ENCODE measurements around the gene ZBTB18.
A peak's percentile ranks its signal among the peaks of the same experiment; 100 is the strongest.
"Not testable (repeated sequence)": the region's sequence is repeated elsewhere in the genome, so short reads cannot be mapped to it uniquely, and the experiment has no call there.

Gene ZBTB18

DNA sequence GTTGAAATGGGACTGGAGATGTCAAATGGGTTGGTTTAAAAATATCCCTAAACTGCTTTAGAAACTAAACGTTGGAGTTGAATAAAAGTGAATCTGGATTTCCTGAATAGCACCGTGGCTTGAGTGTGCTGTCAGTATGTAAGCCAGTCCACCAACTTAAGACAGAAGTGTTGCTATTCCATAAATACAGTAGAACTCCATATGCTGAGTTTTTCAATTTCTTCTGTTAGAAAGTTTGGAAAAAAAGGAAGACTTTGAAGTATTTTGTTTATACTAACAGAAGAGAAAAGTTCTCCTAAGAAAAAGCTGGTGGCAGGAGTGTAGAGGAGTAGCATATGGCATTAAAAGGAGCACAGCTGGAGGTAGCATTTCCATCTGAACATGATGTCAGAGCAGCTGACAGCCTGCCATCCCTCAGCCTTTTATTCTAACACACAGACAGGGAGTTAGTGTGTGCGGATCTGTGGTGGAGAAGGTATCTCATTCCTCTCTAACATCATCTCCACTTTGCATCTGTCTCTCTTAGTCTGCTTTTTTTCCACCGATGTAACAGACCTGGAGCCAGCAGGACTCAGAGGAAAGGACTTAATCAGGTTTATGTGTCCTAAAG is at the start of gene ZBTB18:
Gene ZBTB18 (plus strand): TSS at position 449 of the 610 bp plus-strand sequence. CDS start 149 bp downstream, at position 598.
- peak; percentile 49 for DNase-seq (ENCODE audit: low read depth, low spot score)

DNA sequence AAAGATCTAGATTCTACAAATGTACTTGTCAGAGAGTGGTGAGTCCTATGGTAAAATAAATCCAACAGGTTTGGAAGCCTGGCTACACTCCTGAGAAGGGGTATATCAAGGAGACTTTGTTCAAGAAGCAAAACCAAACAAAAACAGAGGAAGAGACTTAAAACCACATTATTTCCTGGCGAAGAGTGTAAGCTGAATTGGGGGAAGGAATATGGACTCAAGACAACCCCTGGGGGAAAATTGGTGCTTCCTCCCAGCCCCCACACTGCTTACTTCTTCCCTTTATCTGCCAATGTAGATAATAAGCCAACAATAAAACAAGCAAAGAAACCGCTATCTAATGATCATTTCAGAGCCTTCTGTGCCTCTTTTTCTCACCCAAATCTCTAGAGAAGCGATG is 48.4 kb upstream of the ZBTB18 start:
- DNase-seq (ENCODE audit: low read depth, low spot score), result no peak

DNA sequence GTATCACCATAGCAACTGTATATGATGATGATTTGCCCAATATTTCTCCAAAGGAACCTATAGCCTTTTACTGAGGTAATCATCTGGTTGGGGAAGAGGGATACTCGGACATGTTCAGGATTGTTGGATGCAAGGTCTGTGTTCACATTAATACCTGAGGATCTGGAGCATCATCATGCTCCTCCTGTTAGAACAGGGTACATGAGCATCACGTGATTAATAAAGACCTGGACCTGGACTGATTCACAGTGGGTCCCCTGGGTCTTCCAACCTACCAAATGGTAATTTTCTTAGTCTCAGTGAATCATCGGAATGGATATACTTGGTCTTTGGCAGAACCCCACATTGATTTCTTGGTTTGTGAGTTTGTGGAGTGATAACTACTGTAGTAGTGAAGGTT is 45.6 kb upstream of the ZBTB18 start:
- no peak for DNase-seq (ENCODE audit: low read depth, low spot score)

DNA sequence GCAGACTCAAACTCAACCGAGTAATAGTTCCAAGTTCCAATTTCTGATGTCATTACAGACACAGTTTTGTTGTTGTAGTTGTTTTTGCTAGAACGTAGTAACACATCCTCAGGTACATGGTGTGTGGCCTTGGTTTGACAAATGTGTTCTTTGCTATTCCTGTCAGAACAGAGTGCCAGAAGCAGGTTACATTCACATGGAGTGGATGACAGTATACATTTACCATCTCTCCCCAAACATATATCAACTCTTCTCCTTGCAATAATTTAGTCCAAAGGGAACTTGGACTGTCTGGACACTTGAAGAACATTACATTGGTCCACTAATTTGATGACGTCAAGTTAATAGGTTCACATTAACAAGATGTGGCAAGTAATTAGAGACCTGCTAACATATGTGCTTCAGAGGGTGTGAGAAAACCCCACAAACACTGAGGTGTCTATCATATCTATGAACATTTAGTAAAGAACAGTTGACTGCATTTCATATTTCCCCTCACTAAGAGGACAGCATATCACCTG is 44.6 kb upstream of the ZBTB18 start:
- no peak for DNase-seq (ENCODE audit: low read depth, low spot score)

DNA sequence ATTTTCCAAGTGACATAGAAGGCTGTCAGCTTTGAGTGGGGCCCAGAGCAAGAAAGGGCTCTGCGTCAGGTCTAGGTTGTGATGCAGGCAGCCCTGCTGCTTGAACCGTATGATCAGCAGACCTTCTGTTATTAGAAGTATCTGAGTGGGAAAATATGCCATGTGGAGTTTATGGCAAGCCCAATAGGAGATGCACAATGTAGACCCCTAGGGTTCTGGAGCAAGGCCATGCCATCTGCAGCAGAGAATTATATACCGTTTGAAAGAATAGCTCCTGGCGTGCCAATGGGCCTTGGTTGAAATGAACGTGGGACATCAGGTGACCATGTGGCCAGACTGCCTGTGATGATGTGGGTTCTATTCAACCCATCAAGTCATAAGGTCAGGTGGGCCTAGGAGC is 44.1 kb upstream of the ZBTB18 start:
- no peak for DNase-seq (ENCODE audit: low read depth, low spot score)

DNA sequence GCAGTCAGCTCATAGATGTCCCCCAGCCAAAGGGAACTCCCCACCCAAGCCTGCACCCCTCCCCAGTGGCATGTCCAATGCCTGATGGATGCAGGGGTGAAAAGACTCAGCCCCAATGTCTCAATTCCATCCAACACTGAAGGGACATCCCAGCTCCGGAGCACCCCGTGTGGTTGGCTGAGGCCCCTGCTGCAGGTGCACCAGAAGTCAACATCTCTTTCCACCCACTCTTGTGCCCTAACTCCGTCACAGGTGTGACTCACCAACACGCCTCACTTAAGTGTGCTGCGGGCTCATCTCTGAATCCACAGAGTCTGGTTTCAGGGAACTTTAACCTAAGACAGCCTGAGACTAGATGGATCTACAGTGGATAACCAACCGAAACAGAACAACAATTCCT is 40.9 kb upstream of the ZBTB18 start:
- no peak for DNase-seq (ENCODE audit: low read depth, low spot score)

DNA sequence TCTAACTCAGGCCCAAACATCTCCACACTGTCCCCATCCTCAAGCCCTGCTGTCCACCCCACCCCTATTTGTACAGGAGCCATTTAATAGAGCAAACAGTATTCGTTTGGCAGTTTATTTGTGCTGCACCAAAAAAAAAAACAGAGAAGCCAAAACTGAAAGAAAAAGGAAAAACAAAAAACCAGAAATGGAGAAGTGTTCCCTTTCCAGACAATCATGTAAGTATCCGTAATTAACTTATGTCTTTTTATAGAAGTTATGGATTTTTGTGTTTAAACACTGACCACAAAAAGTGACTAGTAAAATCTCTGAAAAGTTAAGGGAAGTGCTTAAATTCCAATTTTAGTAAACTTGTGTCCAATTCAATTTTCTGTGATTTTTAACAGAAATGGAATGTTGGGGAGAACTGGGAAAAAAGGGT is 40.4 kb upstream of the ZBTB18 start:
- no peak for DNase-seq (ENCODE audit: low read depth, low spot score)

DNA sequence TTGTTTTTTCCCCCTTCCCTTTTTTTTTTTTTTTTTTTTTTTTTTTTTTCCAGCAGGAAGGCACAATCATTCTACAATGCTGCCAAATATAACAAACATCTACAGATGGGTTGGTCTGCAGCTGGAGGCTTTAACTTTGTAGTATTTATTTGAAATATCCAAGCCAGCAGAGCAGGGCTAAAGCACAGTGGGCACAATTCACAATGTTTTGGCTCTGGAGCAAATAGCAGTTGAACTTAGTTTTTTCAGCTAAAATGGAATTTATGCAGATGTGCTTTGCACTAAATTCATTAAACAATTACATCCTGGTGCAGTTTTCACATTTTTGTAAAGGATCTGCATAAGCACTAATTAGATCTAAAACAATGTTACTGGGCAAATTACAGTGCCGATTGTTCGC is 39.8 kb upstream of the ZBTB18 start:
- DNase-seq (ENCODE audit: low read depth, low spot score), result peak; percentile 2

DNA sequence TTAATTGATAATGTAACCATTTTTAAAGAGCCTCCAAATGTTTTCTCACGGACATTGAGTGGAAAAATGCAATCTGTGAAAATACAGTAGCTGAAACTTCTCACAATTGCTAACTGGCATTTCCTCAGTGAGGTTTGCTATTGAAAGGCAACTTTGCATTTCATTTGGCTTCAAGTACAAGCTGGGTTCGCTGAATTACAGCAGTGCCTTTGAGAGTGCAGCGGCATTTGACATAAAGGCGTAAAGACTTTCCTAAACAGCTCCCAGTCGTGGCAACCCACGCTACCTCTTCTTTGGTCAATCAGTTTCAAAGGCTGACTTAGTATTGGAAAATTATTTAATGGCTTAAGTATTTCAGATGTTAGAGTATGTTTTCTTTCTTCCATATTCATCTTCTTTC is 39.3 kb upstream of the ZBTB18 start:
- DNase-seq (ENCODE audit: low read depth, low spot score), result no peak

DNA sequence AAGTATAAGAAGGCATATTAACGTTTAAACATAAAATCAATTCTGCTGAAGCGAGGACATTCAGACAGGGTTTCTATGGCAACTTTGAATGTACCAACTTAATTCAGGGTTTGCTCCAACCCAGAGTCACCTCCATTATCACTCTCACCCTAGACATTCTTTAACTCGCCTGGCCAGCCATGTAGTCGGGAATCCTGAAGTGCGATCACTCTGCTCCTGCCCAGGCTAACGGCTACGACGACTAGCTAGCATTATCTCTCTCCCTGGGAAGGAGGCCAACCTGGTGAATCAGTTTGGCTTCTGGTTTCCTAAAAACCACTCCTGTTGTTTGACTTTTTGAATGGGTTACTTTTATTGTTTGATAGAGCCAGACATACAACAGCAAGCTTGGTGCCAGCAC is 38.9 kb upstream of the ZBTB18 start:
- no peak for DNase-seq (ENCODE audit: low read depth, low spot score)

DNA sequence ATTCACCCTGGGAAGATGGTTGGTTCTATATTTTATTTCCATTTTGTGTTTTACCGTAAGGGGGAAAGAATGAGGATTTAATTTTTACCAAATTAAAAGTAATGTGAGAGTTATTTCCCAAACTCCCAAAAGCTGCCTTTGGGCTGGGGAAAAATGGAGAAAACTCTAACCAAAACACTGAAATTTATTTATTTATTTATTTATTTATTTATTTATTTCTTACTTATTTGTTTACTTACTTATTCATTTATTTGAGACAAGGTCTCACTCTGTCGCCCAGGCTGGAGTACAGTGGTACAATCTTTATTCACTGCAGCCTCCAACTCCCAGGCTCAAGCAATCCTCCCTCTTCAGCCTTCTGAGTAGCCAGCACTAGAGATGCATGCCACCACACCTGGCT is 38.0 kb upstream of the ZBTB18 start:
- DNase-seq (ENCODE audit: low read depth, low spot score), result no peak

DNA sequence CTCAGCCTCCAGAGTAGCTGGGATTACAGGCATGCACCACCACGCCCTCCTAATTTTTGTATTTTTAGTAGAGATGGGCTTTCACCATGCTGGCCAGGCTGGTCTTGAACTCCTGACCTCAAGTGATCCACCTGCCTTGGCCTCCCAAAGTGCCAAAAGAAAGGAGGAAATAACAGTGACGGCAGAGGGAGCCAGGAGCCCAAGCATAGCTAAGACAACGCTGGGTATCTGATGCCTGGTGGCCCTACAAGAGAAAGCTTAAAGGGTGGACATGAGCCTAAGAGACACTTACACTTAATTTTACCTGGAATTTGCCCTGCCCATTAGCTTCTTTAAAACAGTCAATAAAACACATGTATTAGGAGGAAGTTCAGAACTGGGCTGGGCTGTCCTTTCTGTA is 36.2 kb upstream of the ZBTB18 start:
- not testable (repeated sequence) for DNase-seq (ENCODE audit: low read depth, low spot score)

DNA sequence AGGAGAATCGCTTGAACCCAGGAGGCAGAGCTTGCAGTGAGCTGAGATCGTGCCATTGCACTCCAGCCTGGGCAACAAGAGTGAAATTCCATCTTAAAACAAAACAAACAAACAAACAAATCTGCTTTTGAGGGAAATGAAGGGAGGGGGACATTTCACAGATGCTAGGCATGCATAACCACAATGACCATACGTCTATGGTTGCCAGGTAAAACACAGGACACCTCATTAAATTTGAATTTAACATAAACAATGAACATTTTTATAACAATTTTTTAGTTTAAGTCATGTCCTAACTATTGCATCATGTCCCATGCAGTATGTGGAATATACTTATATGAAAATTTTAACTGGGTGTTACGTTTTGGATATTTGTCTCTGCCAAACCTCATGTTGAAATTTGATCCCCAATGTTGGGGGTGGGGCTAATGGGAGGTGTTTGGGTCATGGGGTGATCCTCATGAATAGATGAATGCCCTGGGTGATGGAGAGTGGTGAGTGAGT is 31.0 kb upstream of the ZBTB18 start:
- DNase-seq (ENCODE audit: low read depth, low spot score), result no peak

DNA sequence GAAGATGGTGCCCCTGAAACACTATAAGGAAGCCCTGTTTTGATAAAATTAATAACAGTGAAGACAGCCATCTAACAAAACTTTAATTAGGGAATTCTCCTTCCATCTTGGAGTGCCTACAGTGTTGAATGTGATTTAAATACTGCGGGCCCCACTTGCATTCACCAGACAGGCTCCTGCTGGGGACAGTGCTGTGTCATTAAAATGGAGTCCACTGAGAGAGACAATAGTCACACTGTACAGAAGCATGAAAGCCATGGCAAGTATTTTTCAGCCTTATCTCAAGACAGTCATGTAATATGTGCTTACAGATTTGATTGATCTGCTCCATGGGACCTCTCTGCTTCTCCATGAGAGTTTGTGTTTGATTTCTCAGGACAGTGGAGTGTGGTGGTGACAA is 29.7 kb upstream of the ZBTB18 start:
- no peak for DNase-seq (ENCODE audit: low read depth, low spot score)

DNA sequence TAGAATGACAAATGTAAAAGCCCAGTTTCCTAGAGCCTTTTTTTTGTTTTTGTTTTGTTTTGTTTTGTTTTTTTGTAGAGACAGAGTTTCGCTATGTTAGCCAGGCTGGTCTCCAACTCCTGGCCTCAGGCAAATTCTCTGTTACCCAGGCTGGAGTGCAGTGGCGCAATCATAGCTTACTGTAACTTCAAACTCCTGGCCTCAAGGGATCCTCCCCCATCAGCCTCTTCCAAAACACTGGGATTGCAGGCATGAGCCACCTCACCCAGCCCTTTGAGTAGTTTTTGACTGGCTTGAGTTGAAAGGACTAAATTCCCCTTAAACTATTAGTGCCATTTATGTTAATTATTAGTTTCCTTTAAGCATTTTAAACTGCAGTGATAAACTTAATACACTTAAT is 28.8 kb upstream of the ZBTB18 start:
- DNase-seq (ENCODE audit: low read depth, low spot score), result no peak

DNA sequence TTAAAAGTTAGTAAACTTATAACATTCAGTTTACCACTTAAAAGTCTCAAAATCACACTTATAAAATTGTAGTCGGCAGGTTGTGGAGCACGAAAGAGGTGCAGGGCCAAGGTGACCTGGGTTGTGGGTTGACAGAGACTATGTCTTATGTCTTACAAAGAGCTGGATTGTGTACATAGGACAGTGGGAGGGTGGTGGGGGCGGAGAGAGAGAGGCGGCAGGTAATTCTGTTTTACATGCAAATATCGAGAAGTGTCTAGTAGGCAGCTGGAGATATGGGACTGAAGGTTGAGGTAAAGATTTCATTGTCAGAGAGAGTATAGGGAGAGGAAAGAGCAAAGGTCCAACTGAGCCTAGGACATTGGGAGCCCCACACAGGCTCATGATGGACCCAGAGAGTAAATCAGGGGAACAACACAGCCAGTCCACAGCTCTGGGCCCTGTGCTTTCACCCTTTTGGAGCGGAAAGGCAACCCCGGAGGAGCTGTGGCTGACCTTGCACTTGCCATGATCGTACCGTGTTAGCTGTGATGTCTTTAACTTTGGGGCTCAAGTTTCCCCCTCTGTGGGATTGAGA is 28.1 kb upstream of the ZBTB18 start:
- DNase-seq (ENCODE audit: low read depth, low spot score), result no peak

DNA sequence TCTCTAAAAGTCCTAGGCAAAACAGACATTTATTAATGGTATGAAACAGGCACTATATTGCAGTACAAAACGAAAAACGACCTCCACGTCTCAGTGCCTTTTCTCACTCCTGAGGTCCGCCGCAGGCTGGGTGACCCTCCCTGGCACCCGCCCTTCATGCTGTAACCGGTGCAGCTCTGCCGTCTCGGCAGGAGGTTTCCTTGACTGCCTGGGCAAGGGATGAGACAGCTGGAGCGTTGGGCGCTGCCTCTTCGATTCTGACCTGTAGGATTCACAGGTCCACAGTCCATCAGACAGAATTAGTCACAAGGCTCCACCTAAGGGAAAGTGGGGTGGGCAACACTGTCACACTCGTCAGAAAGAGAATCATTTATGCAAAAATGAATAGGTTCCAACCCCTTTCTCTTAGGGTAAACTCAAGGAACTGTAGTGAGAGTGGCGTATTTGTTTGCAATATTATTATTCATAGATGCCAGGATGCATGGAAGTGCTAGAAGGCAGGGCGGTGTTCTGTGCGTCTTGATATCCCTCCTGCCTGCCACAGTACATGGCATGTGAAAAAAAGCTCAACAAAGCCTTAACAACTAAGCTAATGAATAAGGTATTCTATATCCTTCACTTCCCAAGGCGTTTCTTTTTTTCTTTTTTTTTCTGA is 23.5 kb upstream of the ZBTB18 start:
- DNase-seq (ENCODE audit: low read depth, low spot score), result no peak

DNA sequence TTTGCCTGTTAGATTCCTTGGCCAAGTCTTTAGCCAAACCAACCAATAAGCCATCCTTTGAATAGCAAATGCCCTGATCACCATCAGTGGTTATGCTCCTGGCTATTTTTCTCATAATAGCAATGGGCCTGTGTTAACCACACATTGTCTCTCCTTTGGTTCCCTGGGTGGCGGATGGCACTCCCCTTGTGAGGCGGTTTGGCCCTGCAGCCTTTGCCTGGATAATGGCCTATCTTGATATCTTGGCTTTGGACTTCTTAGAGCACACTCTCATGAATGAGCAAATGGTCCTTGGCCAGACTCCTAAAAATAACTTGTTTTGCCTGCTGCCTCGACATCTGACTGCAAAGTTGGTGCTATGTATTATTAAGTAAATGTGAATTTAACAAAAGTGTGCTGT is 22.4 kb upstream of the ZBTB18 start:
- no peak for DNase-seq (ENCODE audit: low read depth, low spot score)

DNA sequence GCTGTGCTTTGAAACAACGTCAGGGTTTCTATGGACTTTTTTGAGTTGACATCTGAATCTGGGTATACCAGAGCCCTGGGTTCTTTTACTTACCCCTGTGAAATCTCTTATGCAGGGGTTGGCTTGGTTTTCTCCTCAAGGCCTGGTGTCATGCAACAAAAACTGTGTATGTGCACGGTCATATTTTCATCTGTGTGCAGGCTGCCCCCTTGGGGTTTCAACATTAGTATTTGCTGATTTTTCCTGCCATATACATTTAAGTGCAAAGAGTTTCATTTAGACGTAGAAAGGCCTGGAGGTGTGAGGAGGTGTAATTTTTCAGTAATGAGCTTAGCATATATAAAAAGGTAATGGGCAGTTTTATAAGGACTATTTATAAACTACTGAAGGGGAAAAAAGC is 22.0 kb upstream of the ZBTB18 start:
- DNase-seq (ENCODE audit: low read depth, low spot score), result no peak

DNA sequence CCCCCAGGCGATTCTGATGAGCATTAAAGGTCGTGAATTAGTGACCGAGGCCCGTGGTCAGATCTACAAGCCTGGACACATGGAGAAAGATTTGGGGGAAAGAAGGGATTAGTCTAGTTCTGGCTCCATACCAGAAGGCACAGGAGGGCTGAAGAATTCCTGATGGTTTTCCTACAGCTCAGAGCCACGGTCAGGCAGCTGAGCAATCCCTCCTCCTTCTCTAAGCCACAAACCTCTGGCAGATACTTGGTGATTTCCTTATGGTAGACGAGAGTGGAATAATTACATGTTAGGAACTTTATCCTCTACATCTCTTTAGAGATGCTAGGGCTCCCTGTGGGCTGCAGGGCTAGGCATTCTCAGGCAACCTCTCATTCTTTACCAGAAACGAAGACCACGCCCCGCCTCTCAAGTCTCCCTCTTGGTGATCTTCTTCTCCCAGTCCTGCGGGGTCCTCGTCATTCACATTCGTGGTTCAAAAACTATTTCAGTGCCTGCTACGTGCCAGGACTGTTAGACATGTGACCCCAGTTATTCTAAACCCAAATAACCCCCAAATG is 20.5 kb upstream of the ZBTB18 start:
- no peak for DNase-seq (ENCODE audit: low read depth, low spot score)

DNA sequence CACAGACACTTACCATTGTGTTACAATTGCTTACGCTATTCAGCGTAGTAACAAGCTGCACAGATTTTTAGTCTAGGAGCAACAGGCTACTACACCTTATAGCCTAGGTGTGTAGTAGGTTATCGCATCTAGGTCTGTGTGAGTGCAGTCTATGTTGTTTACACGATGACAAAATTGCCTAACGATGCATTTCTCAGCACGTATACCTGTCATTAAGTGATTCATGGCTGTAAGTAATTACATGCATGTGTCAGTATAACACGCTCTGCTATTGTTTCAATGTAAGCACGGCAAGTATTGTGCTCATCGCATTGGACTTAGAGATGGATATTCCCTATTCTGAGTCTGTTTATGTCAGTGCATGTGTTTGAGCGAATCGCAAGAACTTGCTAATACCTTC is 15.7 kb upstream of the ZBTB18 start:
- no peak for DNase-seq (ENCODE audit: low read depth, low spot score)

DNA sequence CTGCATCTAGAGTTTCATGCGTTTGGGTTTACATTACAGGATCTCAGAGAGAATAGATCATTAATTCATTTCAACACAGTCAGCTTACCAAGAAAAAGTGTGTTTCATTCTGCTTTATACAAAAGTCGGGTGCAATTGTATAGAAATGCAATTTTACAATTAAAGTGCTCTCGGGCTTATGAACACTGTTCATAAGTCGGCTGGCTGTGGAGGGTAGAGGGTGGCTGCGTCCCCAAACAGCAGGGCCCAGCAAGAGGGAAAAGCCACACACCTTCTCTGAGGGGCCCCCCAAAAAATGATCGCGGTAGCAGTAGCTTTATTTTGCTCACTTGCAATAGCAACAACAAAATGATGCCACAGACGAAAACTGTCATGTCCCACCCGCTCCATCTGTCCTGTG is 13.8 kb upstream of the ZBTB18 start:
- no peak for DNase-seq (ENCODE audit: low read depth, low spot score)
